8988T (cell line): ENCODE data around the gene CEP295NL.

Experiments
- DNase-seq: peaks from one replicate; pipeline ENCODE4 v3.0.0; 2011

Gene CEP295NL

DNA sequence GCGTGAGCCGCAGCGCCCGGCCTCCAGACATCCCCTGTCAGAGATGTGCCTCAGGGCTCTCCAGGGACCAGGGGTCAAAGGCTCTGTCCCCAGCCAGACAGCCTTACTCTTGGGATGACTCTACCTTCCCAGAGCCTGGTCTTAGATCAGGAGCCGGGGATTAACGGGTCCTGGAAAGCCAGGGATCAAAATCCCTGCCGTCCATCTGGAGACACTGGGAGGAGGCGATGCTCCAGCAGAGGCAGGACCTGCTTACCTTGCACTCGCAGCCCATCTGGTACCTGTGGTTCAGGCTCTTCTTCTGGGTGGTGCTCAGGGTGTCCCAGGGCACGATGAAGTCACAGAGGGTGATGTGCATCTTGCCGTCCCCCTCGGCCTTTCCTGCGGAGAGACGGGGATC is 45.7 kb downstream of the CEP295NL start:
- DNase-seq = no peak

DNA sequence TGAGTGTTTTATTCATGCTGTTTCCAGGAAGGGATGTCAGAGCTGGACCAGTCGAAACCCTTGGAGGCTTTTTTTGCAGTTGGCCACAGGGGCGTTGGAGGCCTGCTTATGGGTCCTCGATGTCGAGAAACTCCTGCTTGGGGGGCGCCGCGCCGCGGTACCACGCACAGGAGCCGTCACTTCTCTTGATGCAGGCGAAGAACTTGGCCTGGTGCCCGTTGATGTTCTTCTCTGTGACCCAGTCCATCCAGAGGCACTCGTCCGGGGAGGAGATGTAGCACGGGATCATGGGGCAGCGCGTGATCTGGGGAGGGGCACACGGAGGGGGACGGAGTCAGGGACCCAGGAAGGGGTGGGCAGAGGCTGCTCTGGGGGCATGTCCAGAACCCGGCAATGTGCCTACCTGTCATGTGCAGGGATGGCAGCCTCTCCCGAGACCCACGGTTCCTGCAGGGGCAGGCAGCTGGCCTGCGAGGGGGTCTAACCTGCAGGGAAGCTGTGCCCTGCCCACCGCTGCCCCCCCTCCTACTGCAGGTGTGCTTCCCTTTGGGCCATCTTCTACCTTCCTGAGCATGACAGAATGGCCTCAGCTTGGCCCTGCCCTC is 47.3 kb downstream of the CEP295NL start:
- DNase-seq = no peak

DNA sequence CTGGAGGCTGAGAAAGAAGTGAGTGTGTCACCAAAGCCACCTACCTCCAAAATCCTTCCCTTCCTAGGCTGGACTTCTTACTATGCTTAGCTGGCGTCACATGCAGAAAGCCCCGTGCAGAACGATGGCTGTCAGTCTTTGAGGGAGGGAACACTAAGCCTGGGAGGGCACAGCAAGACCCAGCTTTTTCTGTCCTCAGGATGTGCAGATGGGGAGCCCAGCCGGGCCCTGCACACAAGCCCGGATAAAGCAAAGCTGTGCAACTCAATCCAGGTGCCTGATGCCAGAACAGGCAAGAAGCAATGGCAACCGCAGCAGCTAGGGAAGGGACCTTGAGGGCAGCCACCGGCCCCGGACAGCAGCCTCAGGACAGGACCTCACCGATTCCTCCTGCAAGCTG is 48.5 kb downstream of the CEP295NL start:
- DNase-seq = no peak

DNA sequence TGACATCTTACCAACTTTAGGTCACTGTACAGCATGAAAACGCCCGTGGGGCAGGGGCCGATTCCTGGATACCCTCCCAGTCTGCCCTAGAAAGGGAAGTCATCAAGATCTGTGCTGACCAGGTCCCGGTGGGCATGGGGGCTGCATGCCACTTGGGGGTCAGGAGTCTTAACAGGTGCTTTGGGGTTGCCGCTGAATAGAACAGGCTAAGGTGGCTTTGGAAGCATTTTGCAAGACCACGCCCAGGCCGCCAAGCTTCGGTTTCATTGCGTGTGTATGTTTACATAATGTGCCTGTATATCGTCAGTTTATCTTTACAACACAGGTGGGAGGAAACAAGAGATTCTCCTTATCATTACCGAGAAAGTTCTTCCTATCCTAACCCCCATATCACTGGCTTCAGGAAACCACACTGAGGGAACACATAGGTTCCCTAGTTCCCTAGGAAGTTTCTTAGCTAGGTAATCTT is 49.0 kb downstream of the CEP295NL start:
- no peak for DNase-seq

DNA sequence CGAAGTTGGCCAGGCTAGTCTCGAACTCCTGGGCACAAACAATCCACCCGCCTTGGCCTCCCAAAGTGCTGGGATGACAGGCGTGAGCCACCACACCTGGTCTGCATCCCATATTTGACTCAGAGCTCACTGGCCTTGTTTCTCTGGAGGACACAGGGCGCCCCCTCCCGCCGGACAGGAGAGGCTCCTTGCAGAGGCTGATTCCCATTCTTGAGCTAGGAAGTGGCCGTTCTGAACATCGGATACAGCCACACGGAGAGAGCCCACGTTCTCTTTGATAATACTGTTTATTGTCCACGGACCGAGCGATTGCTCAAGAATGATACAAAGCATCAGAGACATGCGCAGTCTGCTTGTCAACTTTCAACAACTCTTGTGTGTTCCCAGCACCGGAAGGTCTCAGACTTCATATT is 50.3 kb downstream of the CEP295NL start:
- DNase-seq = no peak

DNA sequence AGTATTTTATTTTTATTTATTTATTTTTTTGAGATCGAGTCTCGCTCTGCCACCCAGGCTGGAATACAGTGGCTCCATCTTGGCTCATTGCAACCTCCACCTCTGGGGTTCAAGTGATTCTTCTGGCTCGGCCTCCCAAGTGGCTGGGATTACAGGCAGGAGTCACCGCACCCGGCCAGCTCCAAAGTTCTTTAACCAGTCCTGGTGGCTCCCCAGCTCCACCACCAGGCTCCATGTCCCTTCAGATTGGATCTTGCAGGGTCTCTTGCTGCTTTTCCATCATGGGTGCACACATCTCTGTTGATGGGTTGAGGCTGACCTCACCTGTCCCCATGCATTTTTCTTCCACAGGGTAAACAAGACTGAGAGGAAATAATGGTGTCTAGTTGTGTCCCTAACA is 54.0 kb downstream of the CEP295NL start:
- DNase-seq = no peak

DNA sequence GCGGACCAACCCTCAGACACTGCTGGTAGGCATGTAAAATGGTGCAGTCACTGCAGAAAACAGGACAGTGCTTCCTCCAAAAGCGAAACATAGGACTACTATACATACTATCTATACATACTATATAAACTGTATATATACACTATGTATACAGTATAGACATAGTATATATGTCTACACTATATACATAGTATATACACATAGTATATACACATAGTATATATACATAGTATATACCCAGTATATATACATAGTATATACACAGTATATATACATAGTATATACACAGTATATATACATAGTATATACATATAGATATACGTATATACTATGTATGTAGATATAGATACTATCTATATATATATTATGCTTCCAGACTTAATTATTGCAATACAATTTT is 55.9 kb downstream of the CEP295NL start:
- no peak for DNase-seq

DNA sequence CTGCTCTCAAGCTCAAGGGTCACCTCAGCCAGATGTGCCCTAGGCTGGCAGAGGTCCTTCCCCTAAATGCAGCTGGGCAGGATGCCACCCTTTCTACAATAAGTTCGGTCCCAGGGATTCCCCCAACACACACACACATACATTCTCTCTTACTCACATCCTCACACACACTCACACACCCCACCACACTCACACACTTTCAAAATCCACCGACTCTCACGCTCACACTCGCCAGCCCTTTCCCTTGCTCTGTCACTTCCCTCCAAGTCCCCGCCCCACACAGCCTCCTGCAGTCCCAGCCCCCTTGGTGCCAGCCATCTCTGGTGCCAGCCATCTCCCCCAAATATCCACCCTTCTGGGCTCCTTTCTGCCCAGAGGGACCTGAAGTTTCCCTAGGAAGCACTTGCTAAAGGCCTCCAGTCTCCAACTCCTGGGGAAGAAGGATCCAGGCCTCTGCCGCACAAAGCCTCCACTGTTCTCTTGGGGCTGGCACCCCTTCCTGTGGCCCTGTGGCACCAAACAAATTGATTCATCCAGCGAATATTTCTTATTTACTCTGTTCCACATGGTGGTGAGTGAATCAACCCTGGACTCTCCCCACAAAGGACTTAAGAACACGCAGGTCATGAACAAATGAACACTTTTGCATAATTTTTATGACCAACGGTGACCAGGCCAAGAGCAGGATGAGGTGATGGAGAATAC is 58.5 kb downstream of the CEP295NL start:
- no peak for DNase-seq

DNA sequence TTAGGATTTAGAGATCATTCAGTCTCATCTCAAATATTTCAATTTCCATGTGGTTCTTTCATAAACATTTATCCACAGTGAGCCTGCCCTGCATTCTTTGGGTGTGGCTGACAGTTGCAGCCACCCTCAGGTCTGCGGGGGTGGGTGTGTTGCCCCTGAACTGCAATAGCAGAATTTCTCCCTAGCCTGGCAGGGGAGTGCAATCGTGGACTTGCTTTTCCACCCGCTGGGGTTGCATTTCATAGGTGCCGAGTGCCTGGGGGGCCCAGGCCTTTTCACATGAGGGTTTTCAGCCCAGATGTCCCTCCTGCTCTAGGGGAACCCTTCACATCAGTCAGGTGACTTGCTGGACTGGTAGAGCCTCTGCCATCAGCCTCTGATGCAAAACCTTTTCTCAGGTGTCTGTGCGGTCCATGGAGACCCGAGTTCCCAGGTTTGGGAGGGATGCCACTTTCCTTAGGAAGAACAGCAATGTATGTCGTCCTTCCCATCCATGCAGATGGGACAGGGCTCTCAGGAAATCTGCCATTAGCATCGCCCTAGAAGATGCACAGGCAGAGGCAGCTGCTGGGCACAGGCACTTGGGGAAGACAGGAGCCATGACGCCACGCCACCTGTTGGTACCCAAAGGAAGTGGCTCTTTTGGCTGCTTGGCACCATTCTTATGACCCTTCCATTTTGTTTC is 60.0 kb downstream of the CEP295NL start:
- peak; percentile 57 for DNase-seq

DNA sequence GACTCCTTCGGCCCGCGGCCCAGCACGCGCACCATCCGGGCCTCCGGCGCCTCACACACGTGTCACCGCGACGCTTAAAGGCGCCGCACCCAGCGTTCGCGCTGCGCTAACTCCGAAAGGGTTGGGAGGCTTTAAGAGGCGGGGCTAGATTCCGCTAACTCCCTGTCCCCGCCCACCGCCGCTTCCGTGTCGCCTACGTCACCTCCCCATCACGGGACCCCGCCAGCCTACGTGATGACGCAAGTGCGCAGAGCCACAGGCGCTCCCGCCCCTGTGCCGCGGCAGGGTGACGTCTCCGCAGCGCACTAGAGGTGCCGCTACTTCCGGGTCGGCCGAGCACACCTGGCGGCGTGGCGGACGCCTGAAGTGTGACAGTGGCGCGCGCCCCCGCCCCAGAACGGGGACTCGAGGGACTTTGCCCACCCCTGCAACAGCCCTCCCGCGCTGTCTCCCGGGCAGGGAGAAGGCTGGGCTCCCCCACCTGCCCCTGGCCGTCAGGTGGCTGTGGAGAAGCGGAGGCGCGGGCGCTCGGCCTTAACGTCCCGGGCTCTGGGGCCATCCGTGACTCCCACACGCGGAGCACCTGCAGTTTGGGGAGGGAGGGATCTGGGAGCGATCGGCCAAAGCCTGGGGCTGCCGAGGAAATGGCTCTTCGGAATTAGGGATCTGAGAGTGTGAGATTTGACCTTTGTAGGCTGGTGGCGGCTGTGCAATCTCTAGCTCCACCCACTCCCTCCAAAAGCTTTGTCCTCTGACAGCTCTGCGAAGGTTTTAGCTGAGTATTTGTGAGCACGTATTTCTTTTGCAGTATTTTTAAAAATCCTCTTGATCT is 62.0 kb downstream of the CEP295NL start, which contains the start of gene USP36:
USP36 (minus strand) TSS at position 35 of the 832 bp plus-strand sequence. CDS start 4,451 bp downstream, outside the sequence.
- peak; percentile 82 for DNase-seq
